ENCODE results near the gene OGDH.
"Not testable (repeated sequence)": the region's sequence is repeated elsewhere in the genome, so short reads cannot be mapped to it uniquely, and the experiment has no call there.

Gene OGDH

DNA sequence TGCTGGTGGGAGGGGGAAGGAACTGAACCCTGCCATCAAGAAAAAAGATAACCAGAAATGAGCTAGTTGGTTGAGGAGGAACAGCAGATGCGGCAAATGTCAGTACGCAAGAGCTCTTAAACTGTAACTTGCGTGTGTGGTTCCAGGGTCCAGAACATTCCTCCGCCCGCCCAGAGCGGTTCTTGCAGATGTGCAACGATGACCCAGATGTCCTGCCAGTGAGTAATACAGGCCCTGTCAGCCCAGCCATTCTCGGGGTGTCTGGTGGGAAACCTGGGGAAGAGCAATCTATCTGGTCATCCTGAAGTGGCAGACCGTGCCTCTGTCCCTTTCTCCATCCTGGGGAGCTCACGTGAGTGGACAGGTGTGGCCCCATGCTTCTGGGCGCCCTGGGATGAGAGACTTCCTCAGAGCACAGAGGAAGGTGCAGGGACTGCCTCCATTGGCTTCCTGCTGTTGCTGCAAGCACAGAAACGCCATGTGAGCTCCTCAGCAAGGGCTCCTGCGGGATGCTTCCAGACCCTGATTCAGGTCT is 91.7 kb downstream of the OGDH start (continued):
- no peak for TF ChIP-seq ZBTB20 (tag by site-specific recombination; IDR thresholded peaks at IDR 0.05)
- TF ChIP-seq ZNF561 (tag by site-specific recombination; IDR thresholded peaks at IDR 0.05; ENCODE audit: borderline replicate concordance), result no peak
- no peak for TF ChIP-seq BCL11B (tag by site-specific recombination; IDR thresholded peaks at IDR 0.05; ENCODE audit: low read depth)
- TF ChIP-seq ZIC2 (tag by site-specific recombination; IDR thresholded peaks at IDR 0.05), result no peak
- TF ChIP-seq ZNF514 (tag by site-specific recombination; IDR thresholded peaks at IDR 0.05), result no peak

DNA sequence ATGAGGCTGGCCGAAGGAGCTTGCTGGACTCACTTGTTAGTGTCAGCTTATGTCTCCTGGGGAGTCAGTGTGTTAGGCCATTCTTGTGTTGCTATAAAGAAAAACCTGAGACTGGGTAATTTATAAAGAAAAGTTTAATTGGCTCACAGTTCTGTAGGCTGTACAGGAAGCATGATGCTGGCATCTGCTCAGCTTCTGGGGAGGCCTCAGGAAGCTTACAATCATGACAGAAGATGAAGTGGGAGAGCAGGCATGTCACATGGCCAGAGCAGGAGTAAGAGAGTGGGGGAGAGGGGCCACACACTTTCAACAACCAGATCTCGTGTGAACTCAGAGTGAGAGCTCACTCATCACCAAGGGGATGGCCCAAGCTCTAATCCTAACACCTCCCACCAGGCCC is 93.2 kb downstream of the OGDH start:
- POLR2A ChIA-PET; H3K4me1 ChIP-seq (ENCODE audit: control insufficient read depth, insufficient read depth, low read length); CTCF ChIA-PET; H3K9me3 ChIP-seq (ENCODE audit: control insufficient read depth, insufficient read depth, low read depth, low read length); H3K27ac ChIP-seq (ENCODE audit: extremely low read depth, low read depth, low read length); H3K4me3 ChIP-seq (ENCODE audit: low read depth, low read length): not testable (repeated sequence)
- peak; percentile 84; the same call in 1 of the 2 replicates for TF ChIP-seq ZNF776 (tag by site-specific recombination; IDR thresholded peaks at IDR 0.05; ENCODE audit: borderline replicate concordance)
- H3K36me3 ChIP-seq (ENCODE audit: control insufficient read depth in 2 of 2, insufficient read depth in 1 of 2, low read length in 2 of 2), result peaks cover 0 to 40% of the 10 kb centered on the region in 2 experiments; a peak in 1 of 3 replicates

DNA sequence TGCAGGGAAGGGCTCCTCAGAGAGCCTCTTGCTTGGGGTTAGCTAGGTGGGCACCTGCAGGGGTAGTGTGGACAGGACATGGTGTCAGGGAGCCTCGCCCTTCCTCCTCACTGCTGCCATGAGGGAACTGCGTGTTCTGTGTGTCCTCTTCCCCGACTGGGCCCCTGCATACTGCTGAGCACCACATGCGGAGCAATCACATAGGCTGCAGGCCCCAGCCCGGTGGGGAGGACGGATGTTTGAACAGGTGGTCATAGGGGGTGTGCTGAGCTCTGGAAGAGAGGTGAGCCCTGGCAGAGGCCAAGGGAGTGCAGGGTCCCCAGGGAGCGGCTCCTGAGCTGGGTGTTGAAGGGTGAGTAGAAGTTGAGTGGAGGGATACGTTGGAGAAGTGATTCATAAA is 93.9 kb downstream of the OGDH start:
- CTCF ChIA-PET, result no interaction called here
- TF ChIP-seq ZNF133 (tag by site-specific recombination; IDR thresholded peaks at IDR 0.05) (no peak), ZNF843 (tag by site-specific recombination; IDR thresholded peaks at IDR 0.05) (no peak), KLF1 (tag by site-specific recombination; IDR thresholded peaks at IDR 0.05) (no peak), GLIS1 (tag by site-specific recombination; IDR thresholded peaks at IDR 0.05) (no peak), KLF7 (tag by site-specific recombination; IDR thresholded peaks at IDR 0.05; ENCODE audit: borderline replicate concordance) (no peak), ZIC2 (tag by site-specific recombination; IDR thresholded peaks at IDR 0.05) (peak; percentile 67)
- H3K4me1 ChIP-seq (ENCODE audit: control insufficient read depth, insufficient read depth, low read length), result no peaks in the 10 kb centered on the region
- peaks cover 0 to 38% of the 10 kb centered on the region in 2 experiments; a peak in 1 of 3 replicates for H3K36me3 ChIP-seq (ENCODE audit: control insufficient read depth in 2 of 2, insufficient read depth in 1 of 2, low read length in 2 of 2)
- no peak overlapping the region for H3K27ac ChIP-seq (ENCODE audit: extremely low read depth, low read depth, low read length)
- H3K4me3 ChIP-seq (ENCODE audit: low read depth, low read length), result no peak overlapping the region
- no peaks in the 10 kb centered on the region for H3K9me3 ChIP-seq (ENCODE audit: control insufficient read depth, insufficient read depth, low read depth, low read length)
- POLR2A ChIA-PET, result no interaction called here

- H3K4me3 ChIP-seq (ENCODE audit: low read depth, low read length); H3K4me1 ChIP-seq (ENCODE audit: control insufficient read depth, insufficient read depth, low read length); H3K9me3 ChIP-seq (ENCODE audit: control insufficient read depth, insufficient read depth, low read depth, low read length); H3K27ac ChIP-seq (ENCODE audit: extremely low read depth, low read depth, low read length); POLR2A ChIA-PET; CTCF ChIA-PET: not testable (repeated sequence)
- peaks cover 0 to 22% of the 10 kb centered on the region in 2 experiments; a peak in 1 of 3 replicates for H3K36me3 ChIP-seq (ENCODE audit: control insufficient read depth in 2 of 2, insufficient read depth in 1 of 2, low read length in 2 of 2)
These were observed 97.0 kb downstream of the OGDH start for GRCh38 chr7:44703391-44703790.

GRCh38 chr7:44703921-44704320 is 97.5 kb downstream of the OGDH start:
- ChIA-PET CTCF (no interaction called here), POLR2A (no interaction called here)
- Histone ChIP-seq H3K9me3 (ENCODE audit: control insufficient read depth, insufficient read depth, low read depth, low read length) (no peaks in the 10 kb centered on the region), H3K4me1 (ENCODE audit: control insufficient read depth, insufficient read depth, low read length) (no peaks in the 10 kb centered on the region), H3K4me3 (ENCODE audit: low read depth, low read length) (no peak overlapping the region), H3K36me3 (ENCODE audit: control insufficient read depth in 2 of 2, insufficient read depth in 1 of 2, low read length in 2 of 2) (peaks cover 0 to 21% of the 10 kb centered on the region in 2 experiments; a peak in 1 of 3 replicates), H3K27ac (ENCODE audit: extremely low read depth, low read depth, low read length) (no peak overlapping the region)
- TF ChIP-seq BCL11B (tag by site-specific recombination; IDR thresholded peaks at IDR 0.05; ENCODE audit: low read depth) (no peak), ZNF24 (tag by site-specific recombination; IDR thresholded peaks at IDR 0.05) (no peak), ZNF2 (tag by site-specific recombination; IDR thresholded peaks at IDR 0.05) (no peak), ZNF169 (tag by site-specific recombination; IDR thresholded peaks at IDR 0.05) (no peak), ZNF596 (tag by site-specific recombination; IDR thresholded peaks at IDR 0.05) (no peak), ZNF335 (tag by site-specific recombination; conservative IDR thresholded peaks at IDR 0.05) (no peak), ZNF274 (IDR thresholded peaks at IDR 0.05; ENCODE audit: low read length) (no peak), ZNF274 (tag by site-specific recombination; IDR thresholded peaks at IDR 0.05; ENCODE audit: borderline replicate concordance) (no peak), ZNF114 (tag by site-specific recombination; IDR thresholded peaks at IDR 0.05) (no peak), ZNF654 (tag by site-specific recombination; IDR thresholded peaks at IDR 0.05; ENCODE audit: low read depth) (no peak), MYNN (tag by site-specific recombination; IDR thresholded peaks at IDR 0.05; ENCODE audit: borderline replicate concordance) (no peak), ZSCAN4 (tag by site-specific recombination; IDR thresholded peaks at IDR 0.05) (no peak), ZNF777 (tag by site-specific recombination; IDR thresholded peaks at IDR 0.05; ENCODE audit: borderline replicate concordance) (no peak), TSHZ1 (tag by site-specific recombination; IDR thresholded peaks at IDR 0.05; ENCODE audit: borderline replicate concordance) (no peak)
